Activated B cell treated with CpG ODN at 0.5 μM for 24 hours (primary cell): ENCODE results near the gene SUFU. TPM values are rescaled to one million over a fixed set of nuclear protein-coding genes. Genes with fewer than 3 reads are reported as not detected.

ENCODE experiments used
- ATAC-seq: fragments of 200-7000 bp; cut with Tn5 transposase; one replicate; pipeline ENCODE4 v1.10.0; 2021; ENCODE audit warnings: low read depth, mild to moderate bottlenecking, moderate library complexity
- CTCF ChIA-PET: fragments of 350-600 bp; sonication (Branson Sonifier 250); formaldehyde crosslinking; loops from one replicate; lab custom pipeline; 2021; ENCODE audit warnings: antibody characterized with exemption; lab: Charles Lee
- POLR2A ChIA-PET: fragments of 350-600 bp; sonication (Branson Sonifier 250); formaldehyde crosslinking; loops from one replicate; lab custom pipeline; 2021; ENCODE audit warnings: antibody characterized with exemption; lab: Charles Lee
- DNase-seq: peaks from one replicate; pipeline ENCODE4 v3.0.0; 2022
- H3K27ac Mint-ChIP-seq: one replicate; pipeline ENCODE4 v1.8.0; 2020; ENCODE audit warnings: mixed read lengths
- H3K27me3 Mint-ChIP-seq: one replicate; pipeline ENCODE4 v1.8.0; 2021; ENCODE audit warnings: mixed read lengths
- H3K36me3 Mint-ChIP-seq: one replicate; pipeline ENCODE4 v1.8.0; 2021; ENCODE audit warnings: low read depth, mixed read lengths
- H3K4me1 Mint-ChIP-seq: one replicate; pipeline ENCODE4 v1.8.0; 2021; ENCODE audit warnings: mixed read lengths
- H3K4me3 Mint-ChIP-seq: one replicate; pipeline ENCODE4 v1.8.0; 2020; ENCODE audit warnings: mild to moderate bottlenecking, mixed read lengths
- H3K9me3 Mint-ChIP-seq: one replicate; pipeline ENCODE4 v1.8.0; 2020; ENCODE audit warnings: mixed read lengths
- CTCF ChIP-seq: fragments of 200-600 bp; IDR thresholded peaks from one replicate; pipeline ENCODE4 v1.8.0; 2022; ENCODE audit warnings: antibody characterized with exemption, mild to moderate bottlenecking
- intact Hi-C: fragments of 100-400 bp; cut with micrococcal nuclease; formaldehyde crosslinking; loops from one replicate; pipeline ENCODE4 v1.15.1; 2024
- total RNA-seq: library from RNA; stranded (reverse); gene quantifications from 2 replicates; pipeline ENCODE4 v1.2.3, GENCODE V29; 2022

SUFU gene
- total RNA-seq, 1 donor from 2014 or later = 7.4 TPM

- H3K27ac Mint-ChIP-seq = no peak overlapping the region
- no peaks in the 10 kb centered on the region for H3K4me1 Mint-ChIP-seq
- intact Hi-C loops = no loop called here
- peaks cover 51% of the 10 kb centered on the region for H3K36me3 Mint-ChIP-seq
- H3K9me3 Mint-ChIP-seq = no peaks in the 10 kb centered on the region
- ATAC-seq (no peak), DNase-seq (no peak)
- CTCF ChIA-PET = no interaction called here
- H3K27me3 Mint-ChIP-seq = no peaks in the 10 kb centered on the region
- no peak for TF ChIP-seq CTCF
- no peak overlapping the region for H3K4me3 Mint-ChIP-seq
- POLR2A ChIA-PET = no interaction called here
Observed at GRCh38 chr10:102601639-102602038, 97.9 kb downstream of the SUFU start.

GRCh38 chr10:102602272-102603045, 98.7 kb downstream of the SUFU start:
- Mint-ChIP-seq H3K27me3 (no peaks in the 10 kb centered on the region), H3K4me3 (no peak overlapping the region), H3K4me1 (no peaks in the 10 kb centered on the region), H3K9me3 (no peaks in the 10 kb centered on the region), H3K36me3 (peaks cover 44% of the 10 kb centered on the region), H3K27ac (no peak overlapping the region)
- ChIA-PET POLR2A (no interaction called here), CTCF (no interaction called here)
- DNase-seq (no peak), ATAC-seq (no peak)
- TF ChIP-seq CTCF = no peak
- intact Hi-C loops = no loop called here

GRCh38 chr10:102603946-102604345, 100.2 kb downstream of the SUFU start:
- no peak overlapping the region for H3K4me3 Mint-ChIP-seq
- TF ChIP-seq CTCF = no peak
- CTCF ChIA-PET = no interaction called here
- no peaks in the 10 kb centered on the region for H3K27me3 Mint-ChIP-seq
- peaks cover 34% of the 10 kb centered on the region for H3K36me3 Mint-ChIP-seq
- DNase-seq (no peak), ATAC-seq (no peak)
- intact Hi-C loops = no loop called here
- no peaks in the 10 kb centered on the region for H3K4me1 Mint-ChIP-seq
- POLR2A ChIA-PET = no interaction called here
- H3K27ac Mint-ChIP-seq = no peak overlapping the region
- no peaks in the 10 kb centered on the region for H3K9me3 Mint-ChIP-seq

GRCh38 chr10:102604439-102604841, 100.7 kb downstream of the SUFU start:
- H3K4me1 Mint-ChIP-seq = no peaks in the 10 kb centered on the region
- peaks cover 29% of the 10 kb centered on the region for H3K36me3 Mint-ChIP-seq
- DNase-seq (no peak), ATAC-seq (no peak)
- no peak overlapping the region for H3K4me3 Mint-ChIP-seq
- ChIA-PET POLR2A (no interaction called here), CTCF (no interaction called here)
- intact Hi-C loops = no loop called here
- H3K27me3 Mint-ChIP-seq = no peaks in the 10 kb centered on the region
- H3K27ac Mint-ChIP-seq = no peak overlapping the region
- no peaks in the 10 kb centered on the region for H3K9me3 Mint-ChIP-seq
- TF ChIP-seq CTCF = no peak

GRCh38 chr10:102605712-102606111, 101.9 kb downstream of the SUFU start:
- intact Hi-C loops = no loop called here
- TF ChIP-seq CTCF = no peak
- H3K27ac Mint-ChIP-seq = no peak overlapping the region
- no peaks in the 10 kb centered on the region for H3K9me3 Mint-ChIP-seq
- H3K4me3 Mint-ChIP-seq = no peak overlapping the region
- POLR2A ChIA-PET = no interaction called here
- DNase-seq = no peak
- ATAC-seq = no peak
- H3K36me3 Mint-ChIP-seq = peaks cover 28% of the 10 kb centered on the region
- CTCF ChIA-PET = no interaction called here
- H3K4me1 Mint-ChIP-seq = no peaks in the 10 kb centered on the region
- no peaks in the 10 kb centered on the region for H3K27me3 Mint-ChIP-seq
